ENCODE measurements around the gene BDKRB1.

GRCh38 chr14:96245710-96246538 is 10.1 kb upstream of the BDKRB1 start:
- TF ChIP-seq, protein P1, sequence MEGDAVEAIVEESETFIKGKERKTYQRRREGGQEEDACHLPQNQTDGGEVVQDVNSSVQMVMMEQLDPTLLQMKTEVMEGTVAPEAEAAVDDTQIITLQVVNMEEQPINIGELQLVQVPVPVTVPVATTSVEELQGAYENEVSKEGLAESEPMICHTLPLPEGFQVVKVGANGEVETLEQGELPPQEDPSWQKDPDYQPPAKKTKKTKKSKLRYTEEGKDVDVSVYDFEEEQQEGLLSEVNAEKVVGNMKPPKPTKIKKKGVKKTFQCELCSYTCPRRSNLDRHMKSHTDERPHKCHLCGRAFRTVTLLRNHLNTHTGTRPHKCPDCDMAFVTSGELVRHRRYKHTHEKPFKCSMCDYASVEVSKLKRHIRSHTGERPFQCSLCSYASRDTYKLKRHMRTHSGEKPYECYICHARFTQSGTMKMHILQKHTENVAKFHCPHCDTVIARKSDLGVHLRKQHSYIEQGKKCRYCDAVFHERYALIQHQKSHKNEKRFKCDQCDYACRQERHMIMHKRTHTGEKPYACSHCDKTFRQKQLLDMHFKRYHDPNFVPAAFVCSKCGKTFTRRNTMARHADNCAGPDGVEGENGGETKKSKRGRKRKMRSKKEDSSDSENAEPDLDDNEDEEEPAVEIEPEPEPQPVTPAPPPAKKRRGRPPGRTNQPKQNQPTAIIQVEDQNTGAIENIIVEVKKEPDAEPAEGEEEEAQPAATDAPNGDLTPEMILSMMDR (IDR thresholded peaks at IDR 0.05) = no peak
- TF ChIP-seq POLR2A (IDR thresholded peaks at IDR 0.05) = no peak

Data from prostate gland (tissue), 2 donors.